IgD-negative memory B cell (primary cell): ENCODE measurements around the gene TMEM237. TPM values are rescaled to one million over a fixed set of nuclear protein-coding genes. Genes with fewer than 3 reads are reported as not detected.

Experiments
- H3K27ac Mint-ChIP-seq, 3 donors: one replicate each; pipeline ENCODE4 v1.8.0; 2020 to 2022; ENCODE audit warnings: mild to moderate bottlenecking in 3 of 3, mixed read lengths in 3 of 3, moderate library complexity in 1 of 3
- H3K27me3 Mint-ChIP-seq: one replicate; pipeline ENCODE4 v1.8.0; 2021; ENCODE audit warnings: mixed read lengths
- H3K36me3 Mint-ChIP-seq: one replicate; pipeline ENCODE4 v1.8.0; 2020; ENCODE audit warnings: mild to moderate bottlenecking, mixed read lengths
- H3K4me1 Mint-ChIP-seq, 3 donors: one replicate each; pipeline ENCODE4 v1.8.0; 2020 to 2022; ENCODE audit warnings: mixed read lengths in 3 of 3, mild to moderate bottlenecking in 1 of 3
- H3K4me3 Mint-ChIP-seq, 4 donors: one replicate each; pipeline ENCODE4 v1.8.0; 2020 to 2022; ENCODE audit warnings: mild to moderate bottlenecking in 4 of 4, mixed read lengths in 4 of 4, moderate library complexity in 3 of 4
- H3K9me3 Mint-ChIP-seq, 3 donors: one replicate each; pipeline ENCODE4 v1.8.0; 2020 to 2021; ENCODE audit warnings: mixed read lengths in 3 of 3, mild to moderate bottlenecking in 1 of 3
- polyA plus RNA-seq: library from polyadenylated mRNA; unstranded; fragments of 300-500 nt; fragmentation: Illumina TruSeq; gene quantifications from one replicate; pipeline ENCODE4 v1.2.3, GENCODE V29; 2021

TMEM237 gene
- polyA plus RNA-seq, 1 donor from 2014 or later, result 2.2 TPM

- peaks cover 13% of the 10 kb centered on the region for H3K27me3 Mint-ChIP-seq
- no peaks in the 10 kb centered on the region for H3K36me3 Mint-ChIP-seq
- H3K27ac Mint-ChIP-seq, result no peak overlapping the region
- H3K4me1 Mint-ChIP-seq, result no peaks in the 10 kb centered on the region
- no peaks in the 10 kb centered on the region for H3K9me3 Mint-ChIP-seq
- H3K4me3 Mint-ChIP-seq, result no peak overlapping the region
These were observed 11.5 kb upstream of the TMEM237 start for GRCh38 chr2:201654616-201655384.

- no peaks in the 10 kb centered on the region for H3K4me1 Mint-ChIP-seq
- H3K36me3 Mint-ChIP-seq, result no peaks in the 10 kb centered on the region
- H3K9me3 Mint-ChIP-seq, result no peaks in the 10 kb centered on the region
- H3K27me3 Mint-ChIP-seq, result peaks cover 6% of the 10 kb centered on the region
- no peak overlapping the region for H3K27ac Mint-ChIP-seq
- H3K4me3 Mint-ChIP-seq, result no peak overlapping the region
These were observed 9.9 kb upstream of the TMEM237 start for GRCh38 chr2:201653221-201653620.

DNA sequence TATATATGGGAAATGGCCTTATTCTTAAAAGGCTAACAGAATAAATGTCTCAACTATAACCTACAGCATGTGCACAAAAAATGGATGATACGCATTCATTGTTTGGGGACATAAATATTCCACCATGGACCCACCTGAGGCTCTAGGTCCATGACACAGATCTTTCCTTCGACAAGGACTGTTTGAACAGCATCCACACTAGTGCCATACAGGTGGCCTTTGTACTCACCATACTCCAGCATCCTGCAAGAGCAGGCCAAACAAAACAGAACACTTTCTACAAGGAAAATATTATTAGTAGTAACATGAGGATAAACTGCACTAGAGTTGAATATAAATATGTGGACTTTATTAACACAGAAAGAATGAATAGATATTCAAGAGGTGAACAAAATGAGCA lies 6.1 kb upstream of the TMEM237 start:
- Mint-ChIP-seq H3K27ac (no peak overlapping the region), H3K27me3 (peaks cover 5% of the 10 kb centered on the region), H3K9me3 (no peaks in the 10 kb centered on the region), H3K36me3 (no peaks in the 10 kb centered on the region), H3K4me3 (no peak overlapping the region), H3K4me1 (no peaks in the 10 kb centered on the region)

DNA sequence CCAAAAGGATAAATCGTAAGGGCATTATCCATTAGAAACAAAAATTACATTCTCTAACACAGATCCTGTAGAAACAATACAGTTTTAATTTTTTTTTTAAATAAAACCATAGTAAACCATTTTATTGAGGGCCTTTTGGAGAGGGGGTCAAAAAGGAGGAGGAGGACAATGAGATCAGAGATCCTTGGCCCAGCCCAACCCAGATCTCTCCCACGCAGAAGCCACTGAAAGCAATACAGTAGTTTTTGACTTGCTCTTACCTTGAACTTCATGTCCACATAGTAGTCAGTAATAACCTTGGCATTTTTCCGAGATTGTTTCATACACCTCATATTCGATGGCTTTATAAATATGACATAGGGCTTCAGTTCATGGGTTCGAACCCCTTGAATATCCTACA lies 4.1 kb upstream of the TMEM237 start:
- peaks cover 0 to 3% (median 0%) of the 10 kb centered on the region in 3 donors for H3K4me1 Mint-ChIP-seq
- no peaks in the 10 kb centered on the region for H3K9me3 Mint-ChIP-seq
- H3K27ac Mint-ChIP-seq, result no peak overlapping the region
- no peak overlapping the region for H3K4me3 Mint-ChIP-seq
- H3K36me3 Mint-ChIP-seq, result no peaks in the 10 kb centered on the region
- H3K27me3 Mint-ChIP-seq, result peaks cover 6% of the 10 kb centered on the region

DNA sequence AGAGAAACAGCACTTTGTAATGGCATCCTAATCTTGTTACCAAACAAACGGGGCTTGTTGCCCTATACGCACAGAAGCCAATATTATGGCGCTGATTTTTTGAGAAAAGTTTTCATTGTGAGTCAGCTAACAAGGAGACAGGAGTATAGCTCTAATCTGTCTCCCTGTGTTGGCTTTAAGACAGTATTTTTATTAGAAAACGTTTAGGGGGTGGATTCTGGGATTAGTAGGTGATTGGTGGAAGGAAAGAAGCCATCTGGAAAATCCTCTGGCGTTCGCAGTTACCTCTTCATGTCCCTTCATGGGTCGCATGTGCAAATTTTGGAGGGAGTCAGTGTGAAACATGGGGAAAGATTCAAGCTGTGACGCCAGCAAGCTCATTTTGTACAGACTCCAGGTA lies 698 bp upstream of the TMEM237 start:
- Mint-ChIP-seq H3K27me3 (peaks cover 5% of the 10 kb centered on the region), H3K4me1 (peaks cover 3 to 12% (median 6%) of the 10 kb centered on the region in 3 donors), H3K27ac (peak overlapping the region in 2 of 3 donors; percentile 50 to 56), H3K4me3 (peak overlapping the region; percentile 36 to 95 (median 88)), H3K36me3 (no peaks in the 10 kb centered on the region), H3K9me3 (no peaks in the 10 kb centered on the region)

GRCh38 chr2:201642579-201643215 lies 606 bp downstream of the TMEM237 start:
- Mint-ChIP-seq H3K4me1 (peaks cover 3 to 12% (median 6%) of the 10 kb centered on the region in 3 donors), H3K4me3 (peak overlapping the region; percentile 82 to 99 (median 94)), H3K27ac (peak overlapping the region; percentile 56 to 97 (median 97)), H3K27me3 (peaks cover 5% of the 10 kb centered on the region), H3K9me3 (no peaks in the 10 kb centered on the region), H3K36me3 (no peaks in the 10 kb centered on the region)

DNA sequence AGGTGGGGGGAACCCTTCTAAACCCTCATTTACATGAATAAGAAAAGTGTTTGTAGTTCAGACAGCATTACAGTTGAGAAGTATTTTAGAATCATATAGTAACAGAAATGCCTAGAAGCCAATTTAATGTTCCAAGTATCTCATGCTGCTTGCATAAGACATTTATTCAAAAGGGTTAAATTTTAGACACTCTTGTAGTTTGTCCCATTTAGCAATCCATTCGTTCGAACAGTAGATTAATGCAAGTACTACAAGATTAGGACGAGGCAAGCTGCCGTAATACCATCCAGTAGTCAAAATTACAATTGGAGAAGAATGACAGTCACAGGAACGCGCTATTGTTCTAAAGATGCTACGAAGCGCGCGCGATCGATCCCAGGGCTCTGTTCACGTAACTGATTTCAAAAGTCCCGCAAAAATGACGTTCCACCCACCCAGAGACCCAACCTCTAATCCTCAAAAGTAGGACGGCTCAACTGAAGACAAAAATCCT lies 1.2 kb downstream of the TMEM237 start:
- Mint-ChIP-seq H3K9me3 (no peaks in the 10 kb centered on the region), H3K27ac (peak overlapping the region; percentile 56 to 97 (median 97)), H3K27me3 (peaks cover 5% of the 10 kb centered on the region), H3K4me1 (peaks cover 3 to 12% (median 6%) of the 10 kb centered on the region in 3 donors), H3K4me3 (peak overlapping the region; percentile 82 to 99 (median 94)), H3K36me3 (no peaks in the 10 kb centered on the region)

DNA sequence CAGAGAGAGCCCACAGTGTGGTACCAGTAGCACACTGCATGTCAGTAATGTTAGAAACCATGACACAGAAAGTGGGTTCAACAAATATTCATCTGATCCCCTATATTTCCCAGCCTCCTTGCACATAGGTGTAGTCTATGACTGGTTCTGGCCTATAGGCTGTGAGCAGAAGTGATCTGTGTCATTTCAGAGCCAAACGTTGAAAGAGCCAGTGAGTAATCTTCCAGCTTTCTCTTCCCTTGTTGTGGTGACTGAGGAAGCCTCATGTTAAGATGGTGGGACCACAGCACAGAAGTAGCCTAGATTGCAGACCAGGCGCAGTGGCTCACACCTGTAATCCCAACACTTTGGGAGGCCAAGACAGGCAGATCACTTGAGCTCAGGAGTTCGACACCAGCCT lies 4.1 kb downstream of the TMEM237 start:
- Mint-ChIP-seq H3K36me3 (peaks cover 3% of the 10 kb centered on the region), H3K4me1 (peaks cover 3 to 12% (median 6%) of the 10 kb centered on the region in 3 donors), H3K4me3 (no peak overlapping the region), H3K27me3 (peaks cover 3% of the 10 kb centered on the region), H3K9me3 (no peaks in the 10 kb centered on the region), H3K27ac (no peak overlapping the region)

DNA sequence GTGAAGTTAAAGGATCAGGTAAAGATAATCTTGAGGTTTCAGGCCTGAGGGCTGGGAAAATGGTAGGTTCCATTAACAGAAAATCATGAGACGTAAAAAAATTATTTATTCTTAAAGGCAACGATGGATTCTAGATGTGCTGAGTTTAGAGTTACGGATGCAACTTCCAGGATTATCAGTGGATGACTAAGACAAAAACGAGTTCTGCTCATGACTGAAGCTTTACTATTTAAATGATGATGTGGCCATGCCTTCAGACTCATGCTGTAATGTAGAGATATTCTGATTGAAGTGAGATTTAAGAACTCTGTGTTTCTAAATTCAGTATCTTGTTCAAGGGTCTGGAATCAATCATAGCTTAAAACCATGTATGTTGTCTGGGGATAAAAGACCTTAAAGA lies 5.0 kb downstream of the TMEM237 start:
- Mint-ChIP-seq H3K36me3 (peaks cover 3% of the 10 kb centered on the region), H3K27me3 (no peaks in the 10 kb centered on the region), H3K27ac (no peak overlapping the region), H3K9me3 (no peaks in the 10 kb centered on the region), H3K4me1 (peaks cover 3 to 8% (median 6%) of the 10 kb centered on the region in 3 donors), H3K4me3 (peak overlapping the region in 1 of 4 donors; percentile 2)

GRCh38 chr2:201633661-201634249 lies 9.5 kb downstream of the TMEM237 start:
- peaks cover 3% of the 10 kb centered on the region for H3K36me3 Mint-ChIP-seq
- H3K4me1 Mint-ChIP-seq, result no peaks in the 10 kb centered on the region
- H3K27me3 Mint-ChIP-seq, result no peaks in the 10 kb centered on the region
- no peak overlapping the region for H3K4me3 Mint-ChIP-seq
- peaks cover 0 to 4% (median 0%) of the 10 kb centered on the region in 3 donors for H3K9me3 Mint-ChIP-seq
- H3K27ac Mint-ChIP-seq, result no peak overlapping the region

- Mint-ChIP-seq H3K4me3 (no peak overlapping the region), H3K27ac (no peak overlapping the region), H3K36me3 (peaks cover 6% of the 10 kb centered on the region), H3K4me1 (no peaks in the 10 kb centered on the region), H3K9me3 (peaks cover 0 to 4% (median 0%) of the 10 kb centered on the region in 3 donors), H3K27me3 (no peaks in the 10 kb centered on the region)
These were observed 12.3 kb downstream of the TMEM237 start for GRCh38 chr2:201631041-201631440.

DNA sequence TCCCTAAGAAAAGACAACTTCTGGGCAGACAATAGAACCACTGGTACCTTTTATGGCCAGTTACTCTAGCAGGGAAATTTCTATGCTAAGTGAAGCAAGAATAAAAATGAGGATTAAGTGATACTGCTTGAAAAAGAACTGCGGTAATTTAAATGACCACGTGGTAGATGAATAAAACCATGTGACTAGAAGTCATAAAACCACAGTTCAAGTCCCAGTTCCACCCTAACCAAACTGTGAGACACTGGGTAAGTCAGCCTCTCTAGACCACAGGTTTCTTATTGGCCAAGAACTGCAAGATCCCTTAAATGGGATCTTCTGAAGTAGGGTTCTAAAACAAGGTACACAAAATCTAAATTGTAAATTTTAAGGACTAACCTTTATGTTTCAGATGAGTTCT lies 12.7 kb downstream of the TMEM237 start:
- H3K4me3 Mint-ChIP-seq, result no peak overlapping the region
- peaks cover 6% of the 10 kb centered on the region for H3K36me3 Mint-ChIP-seq
- H3K27me3 Mint-ChIP-seq, result no peaks in the 10 kb centered on the region
- H3K27ac Mint-ChIP-seq, result no peak overlapping the region
- peaks cover 0 to 4% (median 0%) of the 10 kb centered on the region in 3 donors for H3K9me3 Mint-ChIP-seq
- no peaks in the 10 kb centered on the region for H3K4me1 Mint-ChIP-seq

DNA sequence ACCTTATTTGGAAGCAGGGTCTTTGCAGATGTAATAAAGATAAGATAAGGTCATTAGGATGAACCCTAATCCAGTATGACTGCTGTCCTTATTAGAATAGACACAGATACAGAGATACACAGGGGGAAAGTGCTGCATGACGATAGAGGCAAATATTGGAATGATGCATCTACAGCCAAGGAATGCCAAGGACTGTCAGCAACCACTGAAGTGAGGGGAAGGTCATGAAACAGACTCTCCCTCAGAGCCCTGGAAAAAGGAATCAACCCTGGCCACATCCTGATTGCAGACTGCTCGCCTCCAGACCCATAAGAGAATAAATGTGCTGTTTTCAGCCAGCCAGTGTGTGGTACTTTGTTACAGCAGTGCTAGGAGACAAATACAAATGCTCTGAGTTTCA lies 14.8 kb downstream of the TMEM237 start:
- Mint-ChIP-seq H3K4me1 (no peaks in the 10 kb centered on the region), H3K36me3 (peaks cover 6% of the 10 kb centered on the region), H3K27me3 (no peaks in the 10 kb centered on the region), H3K9me3 (peaks cover 0 to 4% (median 0%) of the 10 kb centered on the region in 3 donors), H3K27ac (no peak overlapping the region), H3K4me3 (peak overlapping the region in 1 of 4 donors; percentile 39)

GRCh38 chr2:201622306-201622970 lies 20.9 kb downstream of the TMEM237 start:
- Mint-ChIP-seq H3K27ac (no peak overlapping the region), H3K27me3 (no peaks in the 10 kb centered on the region), H3K4me1 (no peaks in the 10 kb centered on the region), H3K9me3 (no peaks in the 10 kb centered on the region), H3K36me3 (peaks cover 6% of the 10 kb centered on the region), H3K4me3 (no peak overlapping the region)
